DND-41 (cell line): Measurements from ENCODE around the gene NLRC3.
A peak's percentile ranks its signal among the peaks of the same experiment; 100 is the strongest.

Experiments used
- ATAC-seq: fragments of 200-7000 bp; cut with Tn5 transposase; 3 replicates; pipeline ENCODE4 v1.9.1; 2021; ENCODE audit warnings: low read depth; ENCODE audit not compliant: insufficient read depth
- DNase-seq: peaks from one replicate; pipeline ENCODE4 v3.0.0-alpha.2; 2020
- H2AFZ ChIP-seq: 2 replicates; pipeline ENCODE4 v1.6.0; 2012; ENCODE audit warnings: low read depth, low read length
- H3K27ac ChIP-seq: 2 replicates; pipeline ENCODE4 v1.5.1; 2012; ENCODE audit warnings: low read length, inconsistent platforms
- H3K27me3 ChIP-seq: fragments of 200-600 bp; sonication (generic); 2 replicates; pipeline ENCODE4 v1.6.0; 2012; ENCODE audit warnings: low read length, mild to moderate bottlenecking, inconsistent platforms; ENCODE audit not compliant: insufficient read depth, poor library complexity
- H3K36me3 ChIP-seq: 2 replicates; pipeline ENCODE4 v1.5.1; 2012; ENCODE audit warnings: low read length, inconsistent platforms; ENCODE audit not compliant: insufficient read depth
- H3K4me1 ChIP-seq: 2 replicates; pipeline ENCODE4 v1.5.1; 2012; ENCODE audit warnings: mild to moderate bottlenecking, low read length; ENCODE audit not compliant: insufficient read depth
- H3K4me2 ChIP-seq: 2 replicates; pipeline ENCODE4 v1.6.0; 2012; ENCODE audit warnings: mild to moderate bottlenecking, moderate library complexity, low read length, inconsistent platforms; ENCODE audit not compliant: insufficient read depth
- H3K4me3 ChIP-seq, 2 experiments: fragments of 200-600 bp in 1 of 2; shearing (Covaris generic) in 1 of 2; 2 replicates each; pipeline ENCODE4 v1.5.1; 2012 to 2016; ENCODE audit warnings: inconsistent platforms in 2 of 2, low read length in 2 of 2, mild to moderate bottlenecking in 2 of 2, low read depth in 1 of 2, moderate library complexity in 1 of 2
- H3K79me2 ChIP-seq: 2 replicates; pipeline ENCODE4 v1.6.0; 2012; ENCODE audit warnings: low read length, inconsistent platforms; ENCODE audit not compliant: insufficient read depth
- H3K9ac ChIP-seq: 2 replicates; pipeline ENCODE4 v1.6.0; 2012; ENCODE audit warnings: low read depth, mild to moderate bottlenecking, inconsistent platforms, low read length, moderate library complexity
- H3K9me3 ChIP-seq: 2 replicates; pipeline ENCODE4 v1.5.1; 2012; ENCODE audit warnings: low read length, moderate library complexity, mild to moderate bottlenecking, inconsistent platforms; ENCODE audit not compliant: insufficient read depth, severe bottlenecking
- H4K20me1 ChIP-seq: 2 replicates; pipeline ENCODE4 v1.6.0; 2012; ENCODE audit warnings: low read length; ENCODE audit not compliant: insufficient read depth
- CTCF ChIP-seq: IDR thresholded peaks from 2 replicates; pipeline ENCODE4 v1.5.1; 2012; ENCODE audit warnings: borderline replicate concordance, low read length, moderate library complexity, mild to moderate bottlenecking; ENCODE audit not compliant: poor library complexity, severe bottlenecking; ENCODE audit errors: extremely low read depth
- EZH2 ChIP-seq: IDR thresholded peaks from 3 replicates; pipeline ENCODE4 v1.6.1; 2012; ENCODE audit warnings: borderline replicate concordance, low read depth, mild to moderate bottlenecking, moderate library complexity, low read length, inconsistent platforms; ENCODE audit not compliant: severe bottlenecking

NLRC3 gene

DNA sequence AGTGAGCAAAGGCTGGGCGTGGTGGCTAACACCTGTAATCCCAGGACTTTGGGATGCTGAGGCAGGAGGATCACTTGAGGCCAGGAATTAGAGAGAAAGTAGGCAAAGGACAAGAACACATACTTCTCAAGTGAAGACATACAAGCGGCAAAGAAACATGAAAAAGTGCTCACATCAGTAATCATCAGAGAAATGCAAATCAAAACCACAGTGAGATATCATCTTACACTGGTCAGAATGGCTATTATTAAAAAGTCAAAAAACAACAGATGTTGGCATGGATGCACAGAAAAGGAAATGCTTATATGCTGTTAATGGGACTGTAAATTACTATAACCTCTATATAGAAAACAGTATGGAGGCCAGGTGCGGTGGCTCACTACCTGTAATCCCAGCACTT lies 46.4 kb upstream of the NLRC3 start:
- Histone ChIP-seq H3K4me1 (peaks cover 19% of the 10 kb centered on the region), H2AFZ (no peak overlapping the region), H3K36me3 (no peaks in the 10 kb centered on the region), H3K27ac (no peak overlapping the region), H3K9ac (no peak overlapping the region), H3K27me3 (no peaks in the 10 kb centered on the region), H3K79me2 (peaks cover 15% of the 10 kb centered on the region), H4K20me1 (no peaks in the 10 kb centered on the region), H3K4me3 (no peak overlapping the region), H3K4me2 (no peak overlapping the region), H3K9me3 (no peaks in the 10 kb centered on the region)
- no peak for ATAC-seq
- TF ChIP-seq CTCF = no peak
- no peak for TF ChIP-seq EZH2
- DNase-seq = no peak

DNA sequence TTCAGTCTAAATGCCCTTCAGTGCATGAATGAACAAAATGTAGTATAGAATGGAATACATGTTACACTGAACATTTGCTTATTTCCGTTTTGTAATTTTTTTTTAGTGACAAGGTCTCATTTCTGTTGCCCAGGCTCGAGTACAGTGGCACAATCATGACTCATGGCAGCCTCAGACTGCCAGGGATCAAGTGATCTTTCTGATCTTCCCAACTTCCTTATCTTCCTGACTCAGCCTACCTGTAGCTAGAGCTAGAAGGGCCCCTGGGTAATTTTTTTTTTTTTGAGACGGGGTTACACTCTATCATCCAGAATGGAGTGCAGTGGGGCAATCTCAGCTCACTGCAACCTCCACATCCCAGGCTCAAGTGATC lies 41.6 kb upstream of the NLRC3 start:
- TF ChIP-seq CTCF (no peak), EZH2 (no peak)
- no peak overlapping the region for H3K4me2 ChIP-seq
- DNase-seq (no peak), ATAC-seq (no peak)
- H3K36me3 ChIP-seq = peaks cover 12% of the 10 kb centered on the region
- 0 out of 2 replicates have a peak, but pooled peaks cover 3% of the 10 kb centered on the region for H3K4me1 ChIP-seq
- no peak overlapping the region for H3K9ac ChIP-seq
- no peak overlapping the region for H3K27ac ChIP-seq
- H2AFZ ChIP-seq = no peak overlapping the region
- H4K20me1 ChIP-seq = peaks cover 4% of the 10 kb centered on the region; the same call in 1 of the 2 replicates
- H3K79me2 ChIP-seq = peaks cover 52% of the 10 kb centered on the region
- H3K27me3 ChIP-seq = no peaks in the 10 kb centered on the region
- H3K4me3 ChIP-seq = no peak overlapping the region
- H3K9me3 ChIP-seq = no peaks in the 10 kb centered on the region

- no peak for TF ChIP-seq EZH2
- no peak for TF ChIP-seq CTCF
- H3K4me3 ChIP-seq = peak overlapping the region; percentile 63 to 85; a peak in 3 of 4 replicates
- H3K4me2 ChIP-seq = peak overlapping the region; percentile 84
- H3K9me3 ChIP-seq = no peaks in the 10 kb centered on the region
- no peaks in the 10 kb centered on the region for H3K27me3 ChIP-seq
- peaks cover 15% of the 10 kb centered on the region for H3K36me3 ChIP-seq
- no peak overlapping the region for H2AFZ ChIP-seq
- DNase-seq (no peak), ATAC-seq (no peak)
- H3K4me1 ChIP-seq = peaks cover 30% of the 10 kb centered on the region
- H3K79me2 ChIP-seq = peaks cover 66% of the 10 kb centered on the region
- H3K9ac ChIP-seq = peak overlapping the region; percentile 82
- peak overlapping the region; percentile 90 for H3K27ac ChIP-seq
- peaks cover 4% of the 10 kb centered on the region; the same call in 1 of the 2 replicates for H4K20me1 ChIP-seq
Measured at GRCh38 chr16:3612510-3613466, 35.6 kb upstream of the NLRC3 start.
